Effector memory CD8-positive, alpha-beta T cell (primary cell): ENCODE results near the gene POU2AF1.

ENCODE experiments used
- ATAC-seq: fragments of 150-1000 bp; cut with Tn5 transposase; replicated peaks from 2 replicates; pipeline ENCODE4 v1.10.0; 2021; ENCODE audit warnings: mild to moderate bottlenecking, moderate library complexity
- DNase-seq, 3 experiments: peaks; one replicate each; pipeline ENCODE4 v3.0.0; 2021
- H3K27ac Mint-ChIP-seq, 2 donors: one replicate each; pipeline ENCODE4 v1.8.0; 2022; ENCODE audit warnings: mild to moderate bottlenecking in 2 of 2, mixed read lengths in 2 of 2, moderate library complexity in 2 of 2
- H3K27me3 Mint-ChIP-seq, 2 donors: one replicate each; pipeline ENCODE4 v1.8.0; 2022; ENCODE audit warnings: mixed read lengths in 2 of 2
- H3K36me3 Mint-ChIP-seq: one replicate; pipeline ENCODE4 v1.8.0; 2022; ENCODE audit warnings: mild to moderate bottlenecking, moderate library complexity, mixed read lengths; ENCODE audit not compliant: insufficient read depth
- H3K4me1 Mint-ChIP-seq, 2 donors: one replicate each; pipeline ENCODE4 v1.8.0; 2022; ENCODE audit warnings: low read depth in 2 of 2, mixed read lengths in 2 of 2
- H3K4me3 Mint-ChIP-seq, 2 donors: one replicate each; pipeline ENCODE4 v1.8.0; 2022; ENCODE audit warnings: mild to moderate bottlenecking in 2 of 2, mixed read lengths in 2 of 2, moderate library complexity in 2 of 2
- H3K9me3 Mint-ChIP-seq, 2 donors: one replicate each; pipeline ENCODE4 v1.8.0; 2022; ENCODE audit warnings: mixed read lengths in 2 of 2

Gene POU2AF1

DNA sequence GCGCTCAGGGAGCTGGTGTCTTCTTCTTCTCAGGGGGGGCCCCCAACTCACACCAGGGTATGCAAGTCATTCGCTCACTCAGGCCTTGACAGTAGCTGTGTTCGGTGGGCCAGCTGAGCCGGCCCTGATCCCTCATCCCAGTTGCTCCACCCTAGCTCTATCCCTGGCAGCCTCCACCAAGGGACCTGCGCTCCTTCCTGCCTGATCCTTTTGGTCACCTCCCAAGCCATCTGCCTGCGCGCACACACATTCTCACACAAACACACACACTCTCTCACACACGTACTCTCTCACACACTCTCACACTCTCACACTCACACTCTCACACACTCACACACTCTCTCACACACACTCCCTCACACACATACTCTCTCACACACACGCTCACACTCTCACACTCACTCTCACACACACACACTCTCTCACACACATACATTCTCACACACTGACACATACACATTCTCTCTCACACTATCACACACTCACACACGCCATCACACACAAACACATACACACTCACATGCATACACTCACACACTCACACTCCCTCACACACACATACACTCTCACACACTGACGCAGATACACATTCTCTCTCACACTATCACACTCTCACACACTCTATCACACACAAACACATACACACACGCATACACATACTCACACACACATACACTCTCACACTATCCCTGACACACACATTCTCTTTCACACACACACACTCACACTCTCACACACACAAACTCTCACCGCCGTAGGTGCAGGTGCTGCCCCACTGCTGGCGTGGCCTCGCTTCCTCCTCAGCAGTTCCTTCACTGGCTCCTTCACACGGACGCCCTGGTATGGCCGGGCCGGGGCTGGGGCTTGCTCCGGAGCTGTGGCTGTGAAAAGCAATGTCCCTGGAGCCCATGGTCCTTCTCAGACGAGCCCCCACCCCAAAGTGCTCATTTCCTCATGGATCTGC is 20.8 kb downstream of the POU2AF1 start:
- Mint-ChIP-seq H3K4me1 (no peaks in the 10 kb centered on the region), H3K9me3 (no peaks in the 10 kb centered on the region), H3K27ac (no peak overlapping the region), H3K27me3 (peaks cover 0 to 1% of the 10 kb centered on the region in 2 donors), H3K36me3 (no peaks in the 10 kb centered on the region), H3K4me3 (no peak overlapping the region)
- DNase-seq (no peak), ATAC-seq (no peak)

DNA sequence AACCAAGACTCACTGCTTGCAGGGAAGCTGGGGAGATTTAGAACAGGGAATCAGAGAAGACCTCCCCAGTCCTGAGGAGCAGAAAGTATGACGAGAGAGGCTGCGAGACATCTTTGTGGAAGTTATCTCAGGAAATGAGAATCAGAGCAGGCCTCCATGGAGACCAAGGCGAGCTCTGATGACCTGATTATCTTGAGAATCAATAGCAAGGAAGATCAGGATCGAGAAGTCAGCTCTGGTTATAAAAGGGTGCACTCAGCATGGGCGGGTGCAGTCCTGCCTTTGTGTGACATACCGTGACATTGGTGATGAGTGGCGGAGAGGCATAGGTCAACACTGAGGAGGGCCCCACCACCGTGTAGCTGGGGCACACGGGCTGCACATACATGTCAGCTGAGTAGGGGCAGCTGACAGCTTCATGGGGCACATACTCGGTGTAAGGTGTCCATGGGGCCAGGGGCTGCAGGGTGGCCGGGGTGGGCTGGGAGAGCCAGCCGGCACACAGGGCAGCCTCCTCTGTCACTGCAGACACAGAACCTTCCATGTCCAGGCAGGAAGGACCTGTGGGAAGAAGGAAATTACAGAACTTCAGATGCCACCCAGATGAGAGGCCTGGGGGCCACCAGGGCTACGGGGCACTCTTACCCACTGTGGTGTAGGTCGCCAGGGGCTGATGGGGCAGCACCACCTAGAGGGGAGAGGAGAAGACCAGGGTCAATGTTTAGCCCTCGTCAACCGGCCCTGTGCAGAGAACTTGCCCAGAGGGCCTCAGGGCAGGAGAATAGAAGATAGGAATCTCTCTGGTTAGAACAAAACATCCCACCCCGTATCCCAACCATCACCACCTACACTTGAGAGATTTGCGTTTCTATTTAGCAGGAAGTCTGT is 21.7 kb downstream of the POU2AF1 start:
- H3K4me1 Mint-ChIP-seq: no peaks in the 10 kb centered on the region
- H3K27ac Mint-ChIP-seq: no peak overlapping the region
- no peaks in the 10 kb centered on the region for H3K9me3 Mint-ChIP-seq
- ATAC-seq (no peak), DNase-seq (no peak)
- peaks cover 0 to 6% of the 10 kb centered on the region in 2 donors for H3K27me3 Mint-ChIP-seq
- no peaks in the 10 kb centered on the region for H3K36me3 Mint-ChIP-seq
- no peak overlapping the region for H3K4me3 Mint-ChIP-seq

DNA sequence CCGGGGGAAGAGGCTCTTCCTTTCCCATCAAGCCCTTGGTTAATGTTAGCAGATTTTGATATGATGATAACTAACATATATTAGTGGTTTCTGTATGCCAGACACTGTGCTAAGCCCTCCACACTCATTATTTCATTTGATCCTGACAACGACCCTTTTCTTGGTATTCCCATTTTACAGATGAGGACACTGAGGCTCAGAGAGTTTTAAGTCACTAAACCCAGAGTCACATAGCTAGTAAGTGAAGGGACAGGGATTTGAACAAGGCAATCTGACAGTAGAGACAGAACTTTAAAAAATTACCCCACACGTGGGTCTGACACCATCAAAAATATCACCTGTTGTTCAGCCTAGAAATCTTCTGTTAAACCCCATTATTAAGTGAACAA is 22.4 kb downstream of the POU2AF1 start:
- H3K4me1 Mint-ChIP-seq: no peaks in the 10 kb centered on the region
- no peak overlapping the region for H3K27ac Mint-ChIP-seq

DNA sequence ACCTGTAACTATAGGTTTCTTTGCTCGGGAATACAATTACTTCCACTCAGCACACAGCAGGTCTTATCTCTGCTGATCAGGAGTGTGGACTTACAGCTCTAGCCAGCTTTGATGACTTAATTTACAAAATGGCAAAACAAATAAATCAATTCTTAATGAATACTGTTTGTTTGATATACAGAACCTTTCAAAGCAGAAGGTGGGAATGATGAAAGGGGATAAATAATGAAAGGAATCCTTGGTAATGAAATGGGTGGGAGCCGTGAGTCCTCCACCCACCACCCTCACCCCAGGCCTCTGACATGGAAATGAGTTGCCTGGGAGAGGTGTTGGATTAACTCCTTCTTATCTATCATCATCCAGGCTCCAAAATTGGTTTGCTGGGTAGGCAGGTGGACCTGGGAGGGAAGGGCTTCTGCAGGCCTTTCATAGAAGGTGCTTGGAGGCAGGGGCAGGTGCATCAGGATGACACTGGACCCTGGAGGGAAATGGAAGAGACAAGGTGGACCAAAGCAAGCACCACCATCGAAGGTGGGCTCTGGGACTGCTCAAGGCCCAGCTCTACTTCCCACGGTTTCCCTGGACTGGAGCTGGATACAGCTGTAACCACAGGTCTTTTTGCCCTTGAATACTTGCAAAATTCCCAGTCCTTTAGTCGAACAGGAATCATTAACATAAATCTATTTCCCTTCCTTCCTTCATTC is 23.0 kb downstream of the POU2AF1 start:
- no peaks in the 10 kb centered on the region for H3K36me3 Mint-ChIP-seq
- no peak for DNase-seq
- no peak for ATAC-seq

More for the DNA sequence above, 22.4 kb downstream of the POU2AF1 start:
- H3K9me3 Mint-ChIP-seq: no peaks in the 10 kb centered on the region
- H3K4me3 Mint-ChIP-seq: no peak overlapping the region
- peaks cover 2 to 6% of the 10 kb centered on the region in 2 donors for H3K27me3 Mint-ChIP-seq
- DNase-seq (no peak), ATAC-seq (no peak)
- no peaks in the 10 kb centered on the region for H3K36me3 Mint-ChIP-seq

GRCh38 chr11:111355101-111355500 is 24.0 kb downstream of the POU2AF1 start:
- ATAC-seq (no peak), DNase-seq (no peak)
- H3K4me3 Mint-ChIP-seq: no peak overlapping the region
- H3K36me3 Mint-ChIP-seq: no peaks in the 10 kb centered on the region
- H3K4me1 Mint-ChIP-seq: no peaks in the 10 kb centered on the region
- no peak overlapping the region for H3K27ac Mint-ChIP-seq
- peaks cover 6 to 18% of the 10 kb centered on the region in 2 donors for H3K27me3 Mint-ChIP-seq
- H3K9me3 Mint-ChIP-seq: no peaks in the 10 kb centered on the region

More for the DNA sequence above, 23.0 kb downstream of the POU2AF1 start:
- Mint-ChIP-seq H3K9me3 (no peaks in the 10 kb centered on the region), H3K4me3 (no peak overlapping the region), H3K4me1 (no peaks in the 10 kb centered on the region), H3K27me3 (peaks cover 6 to 8% of the 10 kb centered on the region in 2 donors), H3K27ac (no peak overlapping the region)

GRCh38 chr11:111354601-111354891 is 24.5 kb downstream of the POU2AF1 start:
- Mint-ChIP-seq H3K27ac (no peak overlapping the region), H3K27me3 (peaks cover 6 to 22% of the 10 kb centered on the region in 2 donors), H3K9me3 (no peaks in the 10 kb centered on the region), H3K4me3 (no peak overlapping the region), H3K36me3 (no peaks in the 10 kb centered on the region), H3K4me1 (no peaks in the 10 kb centered on the region)
- DNase-seq (no peak), ATAC-seq (no peak)

DNA sequence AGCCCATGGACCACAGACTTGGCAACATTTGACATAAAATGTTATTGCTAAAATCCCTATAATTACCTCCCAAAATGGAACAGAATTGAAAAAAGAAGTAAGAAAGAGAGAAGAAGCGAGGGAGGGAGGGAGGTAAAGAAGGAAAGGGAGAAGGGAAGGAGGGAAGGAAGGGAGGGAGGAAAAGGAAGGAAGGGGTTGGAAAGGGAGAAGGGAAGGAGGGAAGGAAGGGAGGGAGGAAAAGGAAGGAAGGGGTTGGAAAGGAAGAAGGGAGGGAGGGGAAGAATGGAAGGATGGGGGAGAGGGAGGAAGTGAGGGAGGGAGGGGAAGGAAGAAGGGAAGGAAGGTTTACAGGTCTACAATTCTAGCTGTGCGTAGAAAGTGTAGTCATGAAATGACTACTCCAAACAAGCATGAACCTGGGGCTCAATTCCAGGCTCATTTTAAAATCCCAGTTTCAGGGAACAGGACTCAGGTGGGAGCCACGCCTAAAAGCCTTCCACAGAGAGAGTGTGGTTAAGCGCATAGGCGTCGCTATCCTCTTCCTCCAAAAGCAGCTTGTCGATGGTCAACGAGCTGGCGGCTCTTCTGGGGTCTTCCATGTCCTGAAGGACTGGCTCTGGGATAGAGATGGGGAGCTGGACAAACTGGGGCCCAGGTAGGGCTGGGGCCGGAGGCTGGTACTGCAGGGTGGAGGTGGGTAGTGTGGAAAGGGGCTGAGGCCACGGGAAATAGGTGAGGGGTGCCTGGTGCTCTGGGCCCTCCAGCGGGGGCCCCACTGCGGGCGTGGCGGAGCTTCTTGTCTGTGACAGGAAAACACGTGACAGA is 25.1 kb downstream of the POU2AF1 start:
- Mint-ChIP-seq H3K9me3 (no peaks in the 10 kb centered on the region), H3K4me3 (no peak overlapping the region), H3K36me3 (no peaks in the 10 kb centered on the region), H3K27ac (no peak overlapping the region), H3K27me3 (peaks cover 6 to 25% of the 10 kb centered on the region in 2 donors), H3K4me1 (no peaks in the 10 kb centered on the region)
- DNase-seq: no peak
- ATAC-seq: no peak

DNA sequence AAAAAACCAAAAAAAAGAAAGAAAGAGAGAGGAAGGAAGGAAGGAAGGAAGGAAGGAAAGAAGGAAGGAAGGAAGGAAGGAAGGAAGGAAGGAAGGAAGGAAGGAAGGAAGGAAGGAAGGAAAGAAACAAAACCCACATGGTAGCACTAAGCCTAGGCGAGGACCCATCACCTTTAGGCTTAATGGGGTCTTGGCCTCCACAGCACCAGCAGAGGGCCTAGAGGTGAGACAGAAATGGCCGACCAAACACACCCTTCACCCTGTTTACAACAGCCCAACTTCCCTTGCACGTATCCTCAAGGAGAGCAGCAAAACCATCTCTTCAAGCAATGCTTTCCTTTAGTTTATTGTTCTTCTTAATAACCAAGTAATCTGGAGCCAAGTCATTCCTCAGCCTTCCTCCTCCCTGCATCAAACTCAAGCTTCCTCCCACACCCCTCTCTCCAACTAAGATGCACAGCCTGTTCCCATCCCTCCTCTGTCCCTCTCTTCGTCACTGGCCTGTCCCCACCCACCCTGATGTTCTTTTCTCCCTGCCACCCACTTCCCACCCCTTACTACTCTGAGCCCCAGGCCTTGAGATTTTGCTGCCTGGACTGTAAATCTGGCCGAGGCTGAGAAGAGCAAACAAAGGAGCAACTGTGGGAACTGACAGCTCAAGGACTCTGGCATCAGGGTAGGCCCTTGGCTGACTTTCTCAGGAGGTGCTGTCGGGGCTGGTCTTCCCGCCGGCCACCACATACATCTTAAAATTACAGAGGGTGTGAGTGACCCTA is 26.0 kb downstream of the POU2AF1 start:
- DNase-seq (no peak), ATAC-seq (no peak)
- H3K4me1 Mint-ChIP-seq: no peaks in the 10 kb centered on the region
- H3K9me3 Mint-ChIP-seq: no peaks in the 10 kb centered on the region
- H3K36me3 Mint-ChIP-seq: no peaks in the 10 kb centered on the region
- H3K4me3 Mint-ChIP-seq: no peak overlapping the region
- no peak overlapping the region for H3K27ac Mint-ChIP-seq
- H3K27me3 Mint-ChIP-seq: peaks cover 6 to 25% of the 10 kb centered on the region in 2 donors

DNA sequence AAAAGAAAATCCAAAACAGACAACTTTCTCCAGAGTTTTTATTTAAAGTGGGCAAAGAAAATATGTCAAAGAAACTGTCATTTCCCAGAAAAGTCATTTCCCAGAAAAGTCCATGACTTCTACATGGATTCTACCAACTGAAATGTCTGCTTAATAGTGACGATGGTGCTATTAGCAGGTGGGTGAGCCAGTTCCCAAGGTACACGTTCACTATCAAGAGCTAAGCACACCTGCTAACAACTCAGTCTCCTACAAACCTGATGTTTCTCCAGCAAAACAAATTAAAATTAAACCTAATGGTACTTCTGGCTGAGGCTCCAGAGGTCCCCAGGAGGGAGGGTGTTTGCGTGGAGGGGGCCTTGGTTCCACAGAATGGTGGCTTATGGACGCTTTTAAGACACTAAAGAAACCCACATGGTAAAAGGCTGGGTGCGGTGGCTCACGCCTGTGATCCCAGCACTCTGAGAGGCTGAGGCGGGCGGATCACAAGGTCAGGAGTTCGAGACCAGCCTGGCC is 26.8 kb downstream of the POU2AF1 start:
- no peak for DNase-seq
- Mint-ChIP-seq H3K9me3 (no peaks in the 10 kb centered on the region), H3K4me1 (no peaks in the 10 kb centered on the region), H3K4me3 (no peak overlapping the region), H3K27ac (no peak overlapping the region), H3K27me3 (peaks cover 7 to 26% of the 10 kb centered on the region in 2 donors), H3K36me3 (no peaks in the 10 kb centered on the region)
- ATAC-seq: no peak

DNA sequence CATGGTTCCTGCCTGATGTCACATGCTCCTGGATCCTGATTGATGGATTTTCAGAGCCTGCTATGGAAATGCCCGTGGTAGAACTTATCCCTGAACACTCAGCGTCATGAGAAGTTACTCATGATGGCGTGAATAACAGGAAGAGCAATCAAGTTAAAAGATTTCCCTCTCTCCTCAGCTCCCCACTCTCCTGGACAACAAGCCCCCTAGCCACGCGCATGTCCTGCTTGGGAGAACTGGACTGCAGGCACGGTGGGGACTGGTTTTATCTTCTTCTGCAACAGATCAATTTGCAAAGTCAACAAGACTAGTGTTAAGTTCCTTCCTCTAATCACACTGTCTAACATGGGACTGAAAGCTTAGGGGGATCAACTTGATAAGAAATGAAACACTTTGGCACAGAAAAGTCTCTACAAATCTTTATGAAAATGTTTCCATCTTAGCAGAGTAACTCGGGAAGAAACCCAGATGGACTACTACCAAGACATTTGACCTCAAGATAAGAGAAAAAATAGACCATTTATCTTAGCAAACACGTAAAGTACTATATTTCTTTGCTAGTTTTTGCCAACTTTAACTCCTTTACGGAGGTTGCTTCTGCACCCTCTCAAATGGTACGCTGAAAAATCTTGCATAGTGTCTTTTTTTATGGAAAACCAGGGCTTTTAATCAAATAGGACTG is 27.6 kb downstream of the POU2AF1 start:
- H3K36me3 Mint-ChIP-seq: no peaks in the 10 kb centered on the region
- no peak overlapping the region for H3K27ac Mint-ChIP-seq
- no peaks in the 10 kb centered on the region for H3K4me1 Mint-ChIP-seq
- no peak overlapping the region for H3K4me3 Mint-ChIP-seq
- DNase-seq (no peak), ATAC-seq (no peak)
- H3K27me3 Mint-ChIP-seq: peaks cover 14 to 34% of the 10 kb centered on the region in 2 donors
- H3K9me3 Mint-ChIP-seq: no peaks in the 10 kb centered on the region

- Mint-ChIP-seq H3K9me3 (no peaks in the 10 kb centered on the region), H3K4me3 (no peak overlapping the region), H3K27ac (no peak overlapping the region), H3K4me1 (no peaks in the 10 kb centered on the region), H3K36me3 (no peaks in the 10 kb centered on the region), H3K27me3 (peaks cover 21 to 41% of the 10 kb centered on the region in 2 donors)
- DNase-seq (no peak), ATAC-seq (no peak)
These were observed 28.3 kb downstream of the POU2AF1 start for GRCh38 chr11:111350811-111351210.
